GM12878 (cell line): ENCODE measurements around the gene SFPQ. TPM values are rescaled to one million over a fixed set of nuclear protein-coding genes. Genes with fewer than 3 reads are reported as not detected.

Experiments used
- ATAC-seq: fragments of 200-7000 bp; cut with Tn5 transposase; 3 replicates; pipeline ENCODE4 v1.9.1; 2020; ENCODE audit warnings: mild to moderate bottlenecking, moderate library complexity
- BruUV-seq: library from RNA; stranded (reverse); fragments of 400-500 nt; replicated peaks from 2 replicates; lab custom pipeline; 2021; lab: Mats Ljungman, UMichigan
- CTCF ChIA-PET: fragments of 300-600 bp; sonication (Branson Sonifier 250); formaldehyde crosslinking; extraction: SDS; loops from one replicate; lab custom pipeline; 2021; ENCODE audit warnings: inconsistent platforms; lab: Yijun Ruan, JAX
- POLR2A ChIA-PET: fragments of 350-600 bp; formaldehyde crosslinking; extraction: SDS; loops from one replicate; lab custom pipeline; 2021; ENCODE audit warnings: inconsistent platforms; lab: Charles Lee
- RAD21 ChIA-PET: fragments of 300-600 bp; sonication (Branson Sonifier 250); formaldehyde crosslinking; loops from one replicate; lab custom pipeline; 2023; ENCODE audit warnings: antibody characterized with exemption; ENCODE audit not compliant: unreplicated experiment; lab: Charles Lee
- SMC1A ChIA-PET: fragments of 300-600 bp; sonication (Branson Sonifier 250); formaldehyde crosslinking; loops from one replicate; lab custom pipeline; 2023; ENCODE audit not compliant: unreplicated experiment, uncharacterized antibody; lab: Charles Lee
- DNase-seq: peaks from one replicate; pipeline ENCODE4 v3.0.0-alpha.2; 2011; ENCODE audit warnings: low read depth, low spot score
- FAIRE-seq: peaks from 3 replicates; lab custom pipeline; 2011; peaks lifted over from hg19 to GRCh38; lab: Jason Lieb, UNC
- H2AFZ ChIP-seq: 2 replicates; pipeline ENCODE4 v1.6.0; 2011; ENCODE audit warnings: low read depth, low read length, control low read depth; ENCODE audit not compliant: control insufficient read depth
- H3K27ac ChIP-seq: 2 replicates; pipeline ENCODE4 v1.5.1; 2011; ENCODE audit warnings: control low read depth; ENCODE audit not compliant: control insufficient read depth, insufficient read depth
- H3K27me3 ChIP-seq, 2 experiments: replicated peaks in 1 of 2; 2 replicates each; pipeline versions ENCODE4 v1.6.0 to v1.6.1; 2011; ENCODE audit warnings: low read length in 1 of 2; ENCODE audit not compliant: control insufficient read depth in 2 of 2, insufficient read depth in 2 of 2
- H3K36me3 ChIP-seq, 2 experiments: 2 replicates each; pipeline ENCODE4 v1.5.1; 2011; ENCODE audit warnings: low read length in 1 of 2; ENCODE audit not compliant: control insufficient read depth in 2 of 2, insufficient read depth in 2 of 2
- H3K4me1 ChIP-seq: 2 replicates; pipeline ENCODE4 v1.6.1; 2011; ENCODE audit warnings: mild to moderate bottlenecking, low read length, moderate library complexity, mixed read lengths; ENCODE audit not compliant: control insufficient read depth, insufficient read depth
- H3K4me2 ChIP-seq: 2 replicates; pipeline ENCODE4 v1.6.0; 2011; ENCODE audit warnings: control low read depth; ENCODE audit not compliant: control insufficient read depth, insufficient read depth
- H3K4me3 ChIP-seq: fragments of 200-600 bp; sonication (generic); 2 replicates; pipeline ENCODE4 v1.5.1; 2016
- H3K79me2 ChIP-seq: 2 replicates; pipeline ENCODE4 v1.6.0; 2011; ENCODE audit warnings: low read length; ENCODE audit not compliant: control insufficient read depth, insufficient read depth
- H3K9ac ChIP-seq: 2 replicates; pipeline ENCODE4 v1.8.0; 2011; ENCODE audit warnings: low read length, control low read depth, mixed read lengths; ENCODE audit not compliant: control insufficient read depth, insufficient read depth
- H3K9me3 ChIP-seq: replicated peaks from 3 replicates; pipeline ENCODE4 v1.5.1; 2011; ENCODE audit warnings: mild to moderate bottlenecking, low read length; ENCODE audit not compliant: control insufficient read depth, insufficient read depth
- H4K20me1 ChIP-seq: 2 replicates; pipeline ENCODE4 v1.6.0; 2011; ENCODE audit not compliant: control insufficient read depth, insufficient read depth
- BACH1 ChIP-seq: fragments of 450-650 bp; IDR thresholded peaks from 2 replicates; pipeline ENCODE4 v1.6.1; 2017; ENCODE audit warnings: mild to moderate bottlenecking, borderline replicate concordance
- BHLHE40 ChIP-seq, 2 experiments: fragments of 450-650 bp in 1 of 2; IDR thresholded peaks; 2 replicates each; pipeline ENCODE4 v1.6.1; 2011 to 2017; ENCODE audit warnings: low read depth in 2 of 2, borderline replicate concordance in 1 of 2, improper control_type of control experiment in 1 of 2, low read length in 1 of 2, mild to moderate bottlenecking in 1 of 2
- CBX5 ChIP-seq: sonication (generic); IDR thresholded peaks from 2 replicates; pipeline ENCODE4 v1.6.1; 2016; ENCODE audit warnings: low read depth, moderate library complexity, mild to moderate bottlenecking, inconsistent platforms
- CHD2 ChIP-seq: IDR thresholded peaks from 2 replicates; pipeline ENCODE4 v1.6.1; 2011; ENCODE audit warnings: low read depth, low read length, improper control_type of control experiment, borderline replicate concordance
- FOS ChIP-seq: IDR thresholded peaks from 3 replicates; pipeline ENCODE4 v1.6.1; 2011; ENCODE audit warnings: borderline replicate concordance; ENCODE audit not compliant: insufficient read length; ENCODE audit errors: extremely low read depth
- IRF5 ChIP-seq: fragments of 450-650 bp; IDR thresholded peaks from 2 replicates; pipeline ENCODE4 v1.6.1; 2017; ENCODE audit warnings: borderline replicate concordance
- NBN ChIP-seq: fragments of 450-650 bp; IDR thresholded peaks from 2 replicates; pipeline ENCODE4 v1.6.1; 2016
- PBX3 ChIP-seq: IDR thresholded peaks from 2 replicates; pipeline ENCODE4 v1.6.1; 2011; ENCODE audit warnings: mild to moderate bottlenecking, low read depth, low read length, moderate library complexity; ENCODE audit not compliant: insufficient replicate concordance
- PKNOX1 ChIP-seq: fragments of 450-650 bp; IDR thresholded peaks from 2 replicates; pipeline ENCODE4 v1.6.1; 2016; ENCODE audit warnings: mild to moderate bottlenecking
- POLR2A ChIP-seq: IDR thresholded peaks from 2 replicates; pipeline ENCODE4 v1.6.1; 2011; ENCODE audit warnings: low read depth, mild to moderate bottlenecking, low read length
- POLR2AphosphoS5 ChIP-seq: IDR thresholded peaks from 2 replicates; pipeline ENCODE4 v1.6.1; 2011; ENCODE audit warnings: mild to moderate bottlenecking, low read length, inconsistent platforms
- RAD21 ChIP-seq: IDR thresholded peaks from 2 replicates; pipeline ENCODE4 v1.6.1; 2011; ENCODE audit warnings: mild to moderate bottlenecking, low read depth, low read length, moderate library complexity; ENCODE audit not compliant: insufficient read depth
- TCF12 ChIP-seq: IDR thresholded peaks from 2 replicates; pipeline ENCODE4 v1.6.1; 2011; ENCODE audit warnings: low read depth, mild to moderate bottlenecking, low read length
- USF1 ChIP-seq: IDR thresholded peaks from 2 replicates; pipeline ENCODE4 v1.6.1; 2011; ENCODE audit warnings: borderline replicate concordance, low read depth, mild to moderate bottlenecking, moderate library complexity, mixed read lengths, low read length; ENCODE audit not compliant: insufficient read depth; ENCODE audit errors: extremely low read length
- ZBTB33 ChIP-seq: fragments of 450-650 bp; IDR thresholded peaks from 2 replicates; pipeline ENCODE4 v1.6.1; 2017; ENCODE audit warnings: mild to moderate bottlenecking
- ZNF622 ChIP-seq: fragments of 450-650 bp; IDR thresholded peaks from 2 replicates; pipeline ENCODE4 v1.6.1; 2017; ENCODE audit warnings: mild to moderate bottlenecking, inconsistent platforms
- WGBS: methylation state at CpG from one replicate; pipeline ENCODE4 v1.1.6; 2016; ENCODE audit warnings: low lambda C conversion rate; ENCODE audit not compliant: insufficient replicate concordance, insufficient coverage; ENCODE audit errors: missing lambda C conversion rate; 5-methylcytosine and 5-hydroxymethylcytosine counted together
- in situ Hi-C: fragments of 300-500 bp; cut with MboI; formaldehyde crosslinking; loops from 9 replicates; pipeline ENCODE4 v1.14.3; 2018; ENCODE audit warnings: mixed read lengths
- intact Hi-C: fragments of 100-400 bp; cut with micrococcal nuclease; formaldehyde crosslinking; loops from one replicate; pipeline ENCODE4 v1.14.2; 2022; ENCODE audit not compliant: unreplicated experiment
- polyA plus RNA-seq, 11 experiments: library from polyadenylated mRNA; depleted of rRNA in 4 of 11; unstranded in 6 of 11; stranded (reverse) in 5 of 11; fragments of >200 nt; fragmentation: Nextera tagmentation in 4 of 11; fragmentation: Illumina TruSeq in 1 of 11; extraction: Ambion mirVana in 4 of 11; extraction: Trizol in 1 of 11; gene quantifications; 1 replicate in 1 of 11; 2 replicates in 10 of 11; pipeline versions ENCODE4 v1.2.1 to v1.2.3, GENCODE V29; 2011 to 2016; ENCODE audit warnings: inconsistent platforms in 2 of 11, missing spikeins in 2 of 11, low read depth in 1 of 11
- total RNA-seq, 4 experiments: library from RNA; depleted of rRNA in 3 of 4; stranded (reverse); fragments of >200 nt in 3 of 4; fragmentation: Illumina TruSeq in 1 of 4; extraction: Trizol in 1 of 4; gene quantifications; 2 replicates each; pipeline versions ENCODE4 v1.2.1 to v1.2.3, GENCODE V29; 2013 to 2021

The SFPQ gene
- total and polyA plus RNA-seq, 10 of the 15 experiments (the other 5 are each of a cell fraction or from before 2014, with no cell fraction given): 78.5 to 559 (median 199) TPM

GRCh38 chr1:35177237-35177786 is 15.6 kb downstream of the SFPQ start:
- H3K36me3 ChIP-seq: peaks cover 13 to 57% of the 10 kb centered on the region in 2 experiments
- H4K20me1 ChIP-seq: peaks cover 11% of the 10 kb centered on the region; the same call in 1 of the 2 replicates
- ChIA-PET POLR2A (no interaction called here), SMC1A (no interaction called here), RAD21 (no interaction called here), CTCF (no interaction called here)
- H3K4me1 ChIP-seq: peaks cover 1% of the 10 kb centered on the region; the same call in 1 of the 2 replicates
- FAIRE-seq (no peak), ATAC-seq (no peak), DNase-seq (no peak)
- no peaks in the 10 kb centered on the region for H3K27me3 ChIP-seq
- in situ Hi-C loops: no loop called here
- no peak overlapping the region for H3K27ac ChIP-seq
- intact Hi-C loops: no loop called here
- WGBS: 89% methylated on average over 4 of the region's 4 CpGs
- TF ChIP-seq PKNOX1 (no peak), USF1 (no peak), ZNF622 (no peak), POLR2AphosphoS5 (peak; percentile 84), POLR2A (peak; percentile 55; the same call in 1 of the 2 replicates), BACH1 (peak; percentile 54; the same call in 1 of the 2 replicates), IRF5 (no peak), RAD21 (no peak), ZBTB33 (no peak), TCF12 (no peak), CHD2 (no peak), FOS (no peak), CBX5 (no peak), BHLHE40 (IDR thresholded peaks at IDR 0.05; ENCODE audit: borderline replicate concordance in 1 of 2, low read depth in 2 of 2, low read length in 1 of 2) (no peak), PBX3 (no peak), NBN (no peak)
- no TSS peak for BruUV-seq
- no peak overlapping the region for H3K4me3 ChIP-seq
- H3K9me3 ChIP-seq: no peaks in the 10 kb centered on the region
- no peak overlapping the region for H3K4me2 ChIP-seq
- H3K79me2 ChIP-seq: peaks cover 24% of the 10 kb centered on the region
- H2AFZ ChIP-seq: no peak overlapping the region
- H3K9ac ChIP-seq: no peak overlapping the region
